HG03039 (cell line): Measurements from ENCODE around the gene DTWD2.
A peak's percentile ranks its signal among the peaks of the same experiment; 100 is the strongest.
"Not testable (repeated sequence)": the region's sequence is repeated elsewhere in the genome, so short reads cannot be mapped to it uniquely, and the experiment has no call there.

ENCODE experiments used
- ATAC-seq: cut with Tn5 transposase; IDR thresholded peaks from one replicate; pipeline ENCODE4 v1.9.1; 2021; ENCODE audit warnings: mild to moderate bottlenecking, moderate library complexity; ENCODE audit not compliant: unreplicated experiment

The DTWD2 gene

GRCh38 chr5:118882666-118883065 lies 105.7 kb downstream of the DTWD2 start:
- ATAC-seq = no peak

- not testable (repeated sequence) for ATAC-seq
Observed at GRCh38 chr5:118876852-118877251, 111.5 kb downstream of the DTWD2 start.

GRCh38 chr5:118875131-118875530 lies 113.2 kb downstream of the DTWD2 start:
- no peak for ATAC-seq

GRCh38 chr5:118873417-118873816 lies 114.9 kb downstream of the DTWD2 start:
- no peak for ATAC-seq

- no peak for ATAC-seq
Observed at GRCh38 chr5:118863345-118863744, 125.0 kb downstream of the DTWD2 start.

- no peak for ATAC-seq
Observed at GRCh38 chr5:118862596-118862995, 125.8 kb downstream of the DTWD2 start.

GRCh38 chr5:118857700-118858099 lies 130.6 kb downstream of the DTWD2 start:
- ATAC-seq = no peak

- ATAC-seq = no peak
Observed at GRCh38 chr5:118854819-118855218, 133.5 kb downstream of the DTWD2 start.

GRCh38 chr5:118851785-118852184 lies 136.6 kb downstream of the DTWD2 start:
- ATAC-seq = not testable (repeated sequence)

- ATAC-seq = not testable (repeated sequence)
Observed at GRCh38 chr5:118849507-118849906, 138.8 kb downstream of the DTWD2 start.

- ATAC-seq = no peak
Observed at GRCh38 chr5:118844351-118844750, 144.0 kb downstream of the DTWD2 start.

- ATAC-seq = no peak
Observed at GRCh38 chr5:118834710-118835109, 153.6 kb downstream of the DTWD2 start.

GRCh38 chr5:118832974-118833373 lies 155.4 kb downstream of the DTWD2 start:
- ATAC-seq = no peak

GRCh38 chr5:118825226-118825625 lies 163.1 kb downstream of the DTWD2 start:
- no peak for ATAC-seq

GRCh38 chr5:118818604-118819003 lies 169.7 kb downstream of the DTWD2 start:
- peak; percentile 61 for ATAC-seq

- ATAC-seq = no peak
Observed at GRCh38 chr5:118808441-118808840, 179.9 kb downstream of the DTWD2 start.

GRCh38 chr5:118806571-118806970 lies 181.8 kb downstream of the DTWD2 start:
- no peak for ATAC-seq

GRCh38 chr5:118802335-118802734 lies 186.0 kb downstream of the DTWD2 start:
- no peak for ATAC-seq

GRCh38 chr5:118796081-118796480 lies 192.3 kb downstream of the DTWD2 start:
- no peak for ATAC-seq

GRCh38 chr5:118794281-118794680 lies 194.1 kb downstream of the DTWD2 start:
- no peak for ATAC-seq

- ATAC-seq = no peak
Observed at GRCh38 chr5:118793652-118794051, 194.7 kb downstream of the DTWD2 start.

GRCh38 chr5:118793091-118793490 lies 195.3 kb downstream of the DTWD2 start:
- ATAC-seq = no peak

- ATAC-seq = peak; percentile 89
Observed at GRCh38 chr5:118791926-118792734, 196.2 kb downstream of the DTWD2 start.
